HepG2 (cell line): ENCODE results near the gene MARF1. TPM values are rescaled to one million over a fixed set of nuclear protein-coding genes. Genes with fewer than 3 reads are reported as not detected.
A peak's percentile ranks its signal among the peaks of the same experiment; 100 is the strongest.

Experiments used
- BCLAF1 ChIP-seq: fragments of 450-650 bp; IDR thresholded peaks from 2 replicates; pipeline ENCODE4 v1.6.1; 2017; ENCODE audit warnings: mild to moderate bottlenecking
- BRD4 ChIP-seq: sonication (generic); formaldehyde crosslinking; IDR thresholded peaks from 2 replicates; pipeline ENCODE4 v1.4.0; 2020; ENCODE audit warnings: missing genetic modification reagents
- CENPT ChIP-seq: sonication (generic); formaldehyde crosslinking; IDR thresholded peaks from 2 replicates; pipeline ENCODE4 v1.8.0; 2022; ENCODE audit warnings: low read depth, mild to moderate bottlenecking, moderate library complexity, missing genetic modification reagents
- HOXA7 ChIP-seq: sonication (generic); formaldehyde crosslinking; IDR thresholded peaks from 2 replicates; pipeline ENCODE4 v1.8.1; 2022; ENCODE audit warnings: mild to moderate bottlenecking, missing genetic modification reagents, moderate library complexity
- KAT2B ChIP-seq: fragments of 150-350 bp; IDR thresholded peaks from 2 replicates; pipeline ENCODE4 v1.6.1; 2014; ENCODE audit warnings: low read depth, low read length, borderline replicate concordance
- KDM2A ChIP-seq: sonication (generic); formaldehyde crosslinking; IDR thresholded peaks from 2 replicates; pipeline ENCODE4 v1.4.0; 2020; ENCODE audit warnings: low read depth, missing genetic modification reagents, borderline replicate concordance
- KDM6A ChIP-seq: IDR thresholded peaks from 2 replicates; pipeline ENCODE4 v1.6.1; 2016; ENCODE audit warnings: low read depth
- MAX ChIP-seq: IDR thresholded peaks from 2 replicates; pipeline ENCODE4 v1.6.1; 2012; ENCODE audit warnings: inconsistent platforms
- MBNL3 ChIP-seq: fragments of 250-450 bp; sonication (Bioruptor Pico); conservative IDR thresholded peaks from 2 replicates; pipeline ENCODE4 v1.8.0; 2022; ENCODE audit warnings: mild to moderate bottlenecking, inconsistent platforms
- MEF2D ChIP-seq: sonication (generic); formaldehyde crosslinking; IDR thresholded peaks from 2 replicates; pipeline ENCODE4 v1.5.1; 2020; ENCODE audit warnings: mild to moderate bottlenecking, missing genetic modification reagents
- RFXAP ChIP-seq: sonication (generic); formaldehyde crosslinking; IDR thresholded peaks from 2 replicates; pipeline ENCODE4 v1.4.0; 2020; ENCODE audit warnings: missing genetic modification reagents, borderline replicate concordance
- SRSF4 ChIP-seq: fragments of 200-400 bp; formaldehyde crosslinking; IDR thresholded peaks from one replicate; pipeline ENCODE4 v1.6.1; 2018; ENCODE audit warnings: mild to moderate bottlenecking, low read depth, low read length, moderate library complexity; ENCODE audit not compliant: poor library complexity, severe bottlenecking
- TRAFD1 ChIP-seq: sonication (generic); formaldehyde crosslinking; IDR thresholded peaks from 2 replicates; pipeline ENCODE4 v1.5.1; 2020; ENCODE audit warnings: missing genetic modification reagents, mild to moderate bottlenecking, borderline replicate concordance
- ZNF124 ChIP-seq: sonication (generic); formaldehyde crosslinking; IDR thresholded peaks from 2 replicates; pipeline ENCODE4 v1.4.0; 2020; ENCODE audit warnings: missing genetic modification reagents
- ZNF260 ChIP-seq: sonication (generic); formaldehyde crosslinking; IDR thresholded peaks from 2 replicates; pipeline ENCODE4 v1.4.0; 2020; ENCODE audit warnings: missing genetic modification reagents, low read depth, mild to moderate bottlenecking, borderline replicate concordance
- ZNF276 ChIP-seq: sonication (generic); formaldehyde crosslinking; IDR thresholded peaks from 2 replicates; pipeline ENCODE4 v1.4.0; 2020; ENCODE audit warnings: mild to moderate bottlenecking, low read depth, missing genetic modification reagents
- ZNF282 ChIP-seq: fragments of 450-650 bp; IDR thresholded peaks from 2 replicates; pipeline ENCODE4 v1.6.1; 2018; ENCODE audit not compliant: partially characterized antibody
- ZNF337 ChIP-seq: sonication (generic); formaldehyde crosslinking; IDR thresholded peaks from 2 replicates; pipeline ENCODE4 v1.5.1; 2020; ENCODE audit warnings: missing genetic modification reagents, low read depth, mild to moderate bottlenecking, borderline replicate concordance
- ZNF430 ChIP-seq: sonication (generic); formaldehyde crosslinking; IDR thresholded peaks from 2 replicates; pipeline ENCODE4 v1.9.0; 2021; ENCODE audit warnings: mild to moderate bottlenecking, missing genetic modification reagents
- ZNF432 ChIP-seq: sonication (generic); formaldehyde crosslinking; IDR thresholded peaks from 2 replicates; pipeline ENCODE4 v1.5.0; 2020; ENCODE audit warnings: missing genetic modification reagents, mild to moderate bottlenecking, borderline replicate concordance
- ZNF44 ChIP-seq: sonication (generic); formaldehyde crosslinking; IDR thresholded peaks from 2 replicates; pipeline ENCODE4 v1.5.1; 2020; ENCODE audit warnings: mild to moderate bottlenecking, missing genetic modification reagents
- ZNF468 ChIP-seq: sonication (generic); formaldehyde crosslinking; IDR thresholded peaks from 2 replicates; pipeline ENCODE4 v1.8.0; 2022; ENCODE audit warnings: mild to moderate bottlenecking, moderate library complexity, missing genetic modification reagents
- ZNF678 ChIP-seq: sonication (generic); formaldehyde crosslinking; IDR thresholded peaks from 2 replicates; pipeline ENCODE4 v1.4.0; 2020; ENCODE audit warnings: mild to moderate bottlenecking, missing genetic modification reagents
- ZNF781 ChIP-seq: sonication (generic); formaldehyde crosslinking; IDR thresholded peaks from 2 replicates; pipeline ENCODE4 v1.5.1; 2020; ENCODE audit warnings: borderline replicate concordance, mild to moderate bottlenecking, missing genetic modification reagents; ENCODE audit errors: not compliant biosample characterization
- ZNF878 ChIP-seq: sonication (generic); formaldehyde crosslinking; IDR thresholded peaks from 2 replicates; pipeline ENCODE4 v1.8.1; 2023; ENCODE audit warnings: mild to moderate bottlenecking, missing genetic modification reagents, moderate library complexity
- polyA plus RNA-seq, 8 experiments: library from polyadenylated mRNA; depleted of rRNA in 3 of 8; stranded (reverse) in 7 of 8; unstranded in 1 of 8; fragments of >200 nt; fragmentation: Illumina TruSeq in 4 of 8; extraction: Trizol in 4 of 8; gene quantifications; 2 replicates each; pipeline versions ENCODE4 v1.2.1 to v1.2.3, GENCODE V29; 2011 to 2016; ENCODE audit warnings: low read depth in 4 of 8, missing spikeins in 1 of 8, mixed read lengths in 1 of 8; ENCODE audit not compliant: insufficient read depth in 1 of 8
- total RNA-seq, 5 experiments: library from RNA; depleted of rRNA; stranded (reverse); fragments of >200 nt; fragmentation: Illumina TruSeq; extraction: Trizol; gene quantifications; 2 replicates each; pipeline ENCODE4 v1.2.3, GENCODE V29; 2016; ENCODE audit warnings: low read depth in 1 of 5

MARF1 gene
- total and polyA plus RNA-seq, 2 of the 13 experiments (the other 11 are each of a cell fraction or from before 2014, with no cell fraction given) = 8.7 to 20.7 TPM

GRCh38 chr16:15644267-15644961 lies 1.5 kb upstream of the MARF1 start (continued):
- TF ChIP-seq ZNF430 (CRISPR knock-in tag) (peak; percentile 64; the same call in 1 of the 2 replicates), KDM2A (no peak), ZNF282 (no peak), CENPT (CRISPR knock-in tag) (no peak), ZNF276 (CRISPR knock-in tag) (no peak), ZNF260 (no peak), ZNF878 (peak; percentile 53; the same call in 1 of the 2 replicates), ZNF124 (CRISPR knock-in tag) (no peak), ZNF337 (CRISPR knock-in tag) (no peak), BRD4 (no peak), MEF2D (CRISPR knock-in tag) (no peak), ZNF468 (CRISPR knock-in tag) (no peak), TRAFD1 (CRISPR knock-in tag) (no peak), SRSF4 (no peak), RFXAP (CRISPR knock-in tag) (no peak), MAX (peak; percentile 60; the same call in 1 of the 2 replicates), ZNF44 (CRISPR knock-in tag) (no peak), ZNF432 (CRISPR knock-in tag) (no peak), BCLAF1 (no peak), MBNL3 (CRISPR knock-in tag) (no peak), ZNF781 (CRISPR knock-in tag) (no peak), HOXA7 (CRISPR knock-in tag) (no peak), ZNF678 (CRISPR knock-in tag) (no peak), KAT2B (no peak), KDM6A (CRISPR knock-in tag) (no peak)
